T-cell (primary cell): ENCODE results near the gene MMP28. TPM values are rescaled to one million over a fixed set of nuclear protein-coding genes. Genes with fewer than 3 reads are reported as not detected.

Source experiments
- ATAC-seq, 4 experiments: fragments of 200-7000 bp in 3 of 4; fragments of 150-1000 bp in 1 of 4; cut with Tn5 transposase; replicated peaks in 1 of 4; 1 replicate in 3 of 4; 2 replicates in 1 of 4; pipeline ENCODE4 v1.10.0; 2021; ENCODE audit warnings: moderate library complexity in 3 of 4, mild to moderate bottlenecking in 2 of 4, moderate number of reproducible peaks in 1 of 4
- CTCF ChIA-PET, 2 donors: fragments of 300-600 bp; sonication (Branson Sonifier 250); formaldehyde crosslinking; loops; one replicate each; lab custom pipeline; 2022; ENCODE audit warnings: antibody characterized with exemption in 2 of 2; lab: Charles Lee
- POLR2A ChIA-PET, 2 donors: fragments of 300-600 bp; sonication (Branson Sonifier 250); formaldehyde crosslinking; loops; one replicate each; lab custom pipeline; 2022; ENCODE audit warnings: antibody characterized with exemption in 2 of 2; lab: Charles Lee
- DNase-seq, 35 experiments: peaks; one replicate each; pipeline versions ENCODE4 v3.0.0 to v3.0.0-alpha.2; 2013 to 2023
- H3K27ac ChIP-seq: one replicate; pipeline ENCODE4 v1.5.1; 2013; ENCODE audit warnings: low read length
- H3K27me3 ChIP-seq, 2 experiments: replicated peaks in 1 of 2; 1 replicate in 1 of 2; 2 replicates in 1 of 2; pipeline versions ENCODE4 v1.6.1 to v1.7.0; 2013; ENCODE audit warnings: low read length in 1 of 2, mixed read lengths in 1 of 2; ENCODE audit not compliant: control insufficient read depth in 2 of 2, insufficient read depth in 2 of 2; ENCODE audit errors: extremely low read depth in 1 of 2
- H3K36me3 ChIP-seq, 2 donors: 1 replicate in 1 of 2; 2 replicates in 1 of 2; pipeline versions ENCODE4 v1.6.1 to v1.7.0; 2013; ENCODE audit warnings: low read length in 1 of 2; ENCODE audit not compliant: control insufficient read depth in 2 of 2, insufficient read depth in 1 of 2; ENCODE audit errors: extremely low read depth in 1 of 2
- H3K4me1 ChIP-seq, 2 experiments: 1 replicate in 1 of 2; 2 replicates in 1 of 2; pipeline versions ENCODE4 v1.6.1 to v1.7.0; 2013; ENCODE audit warnings: low read length in 2 of 2, mixed read lengths in 1 of 2; ENCODE audit not compliant: insufficient read depth in 2 of 2, control insufficient read depth in 1 of 2; ENCODE audit errors: extremely low read depth in 1 of 2
- H3K4me3 ChIP-seq, 2 donors: 1 replicate in 1 of 2; 2 replicates in 1 of 2; pipeline versions ENCODE4 v1.5.1 to v1.7.0; 2013; ENCODE audit warnings: mild to moderate bottlenecking in 2 of 2, low read length in 1 of 2, moderate library complexity in 1 of 2; ENCODE audit not compliant: control insufficient read depth in 1 of 2; ENCODE audit errors: extremely low read depth in 1 of 2
- H3K9me3 ChIP-seq: 2 replicates; pipeline ENCODE4 v1.7.0; 2013
- H3K27ac Mint-ChIP-seq, 2 donors: one replicate each; pipeline ENCODE4 v1.8.0; 2020 to 2021; ENCODE audit warnings: mild to moderate bottlenecking in 2 of 2, mixed read lengths in 2 of 2
- H3K27me3 Mint-ChIP-seq, 2 donors: one replicate each; pipeline ENCODE4 v1.8.0; 2021 to 2022; ENCODE audit warnings: mixed read lengths in 2 of 2
- H3K36me3 Mint-ChIP-seq: one replicate; pipeline ENCODE4 v1.8.0; 2021; ENCODE audit warnings: mixed read lengths
- H3K4me1 Mint-ChIP-seq, 3 donors: one replicate each; pipeline ENCODE4 v1.8.0; 2020 to 2022; ENCODE audit warnings: mixed read lengths in 3 of 3, mild to moderate bottlenecking in 1 of 3
- H3K4me3 Mint-ChIP-seq, 3 donors: one replicate each; pipeline ENCODE4 v1.8.0; 2020 to 2022; ENCODE audit warnings: mild to moderate bottlenecking in 3 of 3, mixed read lengths in 3 of 3, moderate library complexity in 3 of 3
- H3K9me3 Mint-ChIP-seq, 3 donors: one replicate each; pipeline ENCODE4 v1.8.0; 2020 to 2022; ENCODE audit warnings: mixed read lengths in 3 of 3
- WGBS: methylation state at CpG from one replicate; pipeline ENCODE4 v1.1.5; 2013; ENCODE audit warnings: missing lambda C conversion rate; ENCODE audit not compliant: insufficient coverage; 5-methylcytosine and 5-hydroxymethylcytosine counted together
- total RNA-seq, 35 experiments: library from RNA in 6 of 35; stranded (reverse) in 6 of 35; fragments of 120-200 nt in 1 of 35; gene quantifications; one replicate each; pipeline versions ENCODE4 v1.2.1 to v1.2.4 and lab custom pipeline; 2013 to 2026

MMP28 gene
- total RNA-seq, 5 donors from 2014 or later (not counting 1 experiment from before 2014, with no cell fraction given) = 3.4 to 11.4 (median 6.9) TPM

GRCh38 chr17:35773679-35774425 is 21.6 kb downstream of the MMP28 start:
- Histone ChIP-seq H3K4me1 (no peaks in the 10 kb centered on the region), H3K27ac (no peak overlapping the region), H3K27me3 (peaks cover 0 to 31% of the 10 kb centered on the region in 2 experiments), H3K9me3 (no peaks in the 10 kb centered on the region), H3K36me3 (no peaks in the 10 kb centered on the region), H3K4me3 (no peak overlapping the region)
- Mint-ChIP-seq H3K4me3 (no peak overlapping the region), H3K36me3 (no peaks in the 10 kb centered on the region), H3K27ac (peak overlapping the region; percentile 8 to 57), H3K4me1 (no peaks in the 10 kb centered on the region), H3K9me3 (no peaks in the 10 kb centered on the region), H3K27me3 (peaks cover 3 to 14% of the 10 kb centered on the region in 2 donors)
- WGBS = 82% methylated on average over 7 of the region's 10 CpGs
- DNase-seq (no peak), ATAC-seq (no peak)
- POLR2A ChIA-PET = no interaction called here
- CTCF ChIA-PET = interaction anchor here in 1 of 2 donors (0.6 kb wide), 1 partner anchor 184 kb away, joined by 9 read pairs; no protein-coding TSS in a partner anchor

GRCh38 chr17:35773129-35773528 is 22.3 kb downstream of the MMP28 start:
- 67% methylated on average over 20 of the region's 20 CpGs for WGBS

GRCh38 chr17:35769895-35770486 is 25.4 kb downstream of the MMP28 start:
- no peaks in the 10 kb centered on the region for H3K9me3 Mint-ChIP-seq
- Histone ChIP-seq H3K27me3 (peaks cover 0 to 23% of the 10 kb centered on the region in 2 experiments), H3K36me3 (no peaks in the 10 kb centered on the region), H3K27ac (no peak overlapping the region), H3K9me3 (no peaks in the 10 kb centered on the region), H3K4me3 (no peak overlapping the region), H3K4me1 (peaks cover 0 to 4% of the 10 kb centered on the region in 2 experiments)
- H3K27ac Mint-ChIP-seq = no peak overlapping the region
- WGBS = 96% methylated on average over 39 of the region's 48 CpGs
- no peaks in the 10 kb centered on the region for H3K36me3 Mint-ChIP-seq
- ChIA-PET POLR2A (no interaction called here), CTCF (interaction anchor here (0.6 to 1.0 kb wide), 3 partner anchors 23 to 101 kb away, joined by 3 to 6 read pairs (median 3); partner anchors contain the start of gene TAF15 (in 1 of the 2))
- no peak for ATAC-seq
- no peak overlapping the region for H3K4me3 Mint-ChIP-seq
- peaks cover under 1 to 4% (median 3%) of the 10 kb centered on the region in 3 donors for H3K4me1 Mint-ChIP-seq
- no peak for DNase-seq
- H3K27me3 Mint-ChIP-seq = peaks cover 3 to 13% of the 10 kb centered on the region in 2 donors

More at GRCh38 chr17:35773129-35773528, 22.3 kb downstream of the MMP28 start:
- Mint-ChIP-seq H3K36me3 (no peaks in the 10 kb centered on the region), H3K4me1 (no peaks in the 10 kb centered on the region), H3K9me3 (no peaks in the 10 kb centered on the region), H3K27ac (no peak overlapping the region), H3K27me3 (peaks cover 3 to 9% of the 10 kb centered on the region in 2 donors), H3K4me3 (no peak overlapping the region)
- POLR2A ChIA-PET = no interaction called here
- H3K36me3 ChIP-seq = no peaks in the 10 kb centered on the region
- no peak for DNase-seq
- H3K27ac ChIP-seq = no peak overlapping the region
- no peaks in the 10 kb centered on the region for H3K9me3 ChIP-seq
- no peaks in the 10 kb centered on the region for H3K4me1 ChIP-seq
- no peak for ATAC-seq
- peaks cover 0 to 30% of the 10 kb centered on the region in 2 experiments for H3K27me3 ChIP-seq
- H3K4me3 ChIP-seq = no peak overlapping the region
- CTCF ChIA-PET = no interaction called here

- no peaks in the 10 kb centered on the region for H3K9me3 ChIP-seq
- no peak for ATAC-seq
- no peak overlapping the region for H3K4me3 ChIP-seq
- WGBS = no CpG with 5 or more reads among the region's 2 CpGs
- H3K4me1 ChIP-seq = peaks cover 0 to 13% of the 10 kb centered on the region in 2 experiments
- H3K36me3 ChIP-seq = no peaks in the 10 kb centered on the region
- H3K27ac Mint-ChIP-seq = no peak overlapping the region
- no peaks in the 10 kb centered on the region for H3K36me3 Mint-ChIP-seq
- peaks cover 0 to 18% of the 10 kb centered on the region in 2 experiments for H3K27me3 ChIP-seq
- ChIA-PET CTCF (interaction anchor here (0.6 to 1.0 kb wide), 2 partner anchors 16 to 59 kb away, joined by 3 to 6 read pairs; no protein-coding TSS in a partner anchor), POLR2A (interaction anchor here in 1 of 2 donors (0.6 kb wide), 1 partner anchor 26 kb away, joined by 4 read pairs; no protein-coding TSS in a partner anchor)
- no peak overlapping the region for H3K4me3 Mint-ChIP-seq
- no peaks in the 10 kb centered on the region for H3K9me3 Mint-ChIP-seq
- H3K27ac ChIP-seq = no peak overlapping the region
- DNase-seq = no peak
- peaks cover 3 to 10% of the 10 kb centered on the region in 2 donors for H3K27me3 Mint-ChIP-seq
- peaks cover 8 to 10% (median 10%) of the 10 kb centered on the region in 3 donors for H3K4me1 Mint-ChIP-seq
Measured at GRCh38 chr17:35768797-35769196, 26.6 kb downstream of the MMP28 start.

GRCh38 chr17:35766903-35767510 is 28.4 kb downstream of the MMP28 start:
- no peak overlapping the region for H3K27ac Mint-ChIP-seq
- no peaks in the 10 kb centered on the region for H3K36me3 Mint-ChIP-seq
- H3K9me3 Mint-ChIP-seq = no peaks in the 10 kb centered on the region
- ChIA-PET POLR2A (no interaction called here), CTCF (interaction anchor here (0.6 to 1.3 kb wide), 3 partner anchors 11 to 116 kb away, joined by 3 to 5 read pairs (median 3); partner anchors contain the start of gene TAF15 (in 1 of the 2))
- ATAC-seq (no peak), DNase-seq (peak in 13 of 35 experiments; percentile 5 to 49 (median 21))
- Histone ChIP-seq H3K4me3 (no peak overlapping the region), H3K27ac (no peak overlapping the region), H3K4me1 (peaks cover 0 to 17% of the 10 kb centered on the region in 2 experiments), H3K9me3 (no peaks in the 10 kb centered on the region), H3K36me3 (no peaks in the 10 kb centered on the region), H3K27me3 (peaks cover 0 to 10% of the 10 kb centered on the region in 2 experiments)
- H3K4me1 Mint-ChIP-seq = peaks cover 8 to 11% (median 10%) of the 10 kb centered on the region in 3 donors
- WGBS = 89% methylated on average over 2 of the region's 7 CpGs
- H3K27me3 Mint-ChIP-seq = peaks cover 3% of the 10 kb centered on the region in 2 donors
- no peak overlapping the region for H3K4me3 Mint-ChIP-seq

- Histone ChIP-seq H3K36me3 (no peaks in the 10 kb centered on the region), H3K27me3 (peaks cover 0 to 7% of the 10 kb centered on the region in 2 experiments), H3K4me1 (peaks cover 0 to 17% of the 10 kb centered on the region in 2 experiments), H3K9me3 (no peaks in the 10 kb centered on the region), H3K4me3 (no peak overlapping the region), H3K27ac (no peak overlapping the region)
- 90% methylated on average over 16 of the region's 24 CpGs for WGBS
- Mint-ChIP-seq H3K27me3 (peaks cover 3% of the 10 kb centered on the region in 2 donors), H3K27ac (no peak overlapping the region), H3K4me1 (peaks cover 8 to 11% (median 10%) of the 10 kb centered on the region in 3 donors), H3K4me3 (no peak overlapping the region), H3K36me3 (no peaks in the 10 kb centered on the region), H3K9me3 (no peaks in the 10 kb centered on the region)
- ChIA-PET CTCF (interaction anchor here in 1 of 2 donors (1.3 kb wide), 1 partner anchor 42 kb away, joined by 5 read pairs; the partner anchor contains the start of gene TAF15), POLR2A (no interaction called here)
- DNase-seq = no peak
- no peak for ATAC-seq
Measured at GRCh38 chr17:35766489-35766877, 29.0 kb downstream of the MMP28 start.
